UCSD-AML1 (cell line): Measurements from ENCODE around the gene SPPL3.
"Not testable (repeated sequence)": the region's sequence is repeated elsewhere in the genome, so short reads cannot be mapped to it uniquely, and the experiment has no call there.

ENCODE experiments used
- DNase-seq: peaks from one replicate; lab custom pipeline; 2025; ENCODE audit not compliant: unreplicated experiment; lab: John Stamatoyannopoulos, UW

SPPL3 gene

DNA sequence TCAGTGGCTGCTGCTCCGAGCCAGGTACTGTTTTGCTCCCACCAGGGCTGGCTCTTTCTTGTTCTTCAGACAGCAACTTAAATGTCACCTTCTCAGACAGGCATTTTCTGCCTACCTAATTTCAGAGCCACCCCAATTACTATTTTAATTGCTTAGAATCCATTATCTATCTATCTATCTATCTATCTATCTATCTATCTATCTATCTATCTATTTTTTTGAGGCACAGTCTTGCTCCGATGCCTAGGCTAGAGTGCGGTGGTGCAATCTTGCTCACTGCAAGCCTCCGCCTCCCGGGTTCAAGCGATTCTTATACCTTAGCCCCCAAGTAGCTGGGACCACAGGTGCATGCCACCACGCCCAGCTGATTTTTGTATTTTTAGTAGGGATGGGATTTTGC is 58.5 kb downstream of the SPPL3 start:
- no peak for DNase-seq

DNA sequence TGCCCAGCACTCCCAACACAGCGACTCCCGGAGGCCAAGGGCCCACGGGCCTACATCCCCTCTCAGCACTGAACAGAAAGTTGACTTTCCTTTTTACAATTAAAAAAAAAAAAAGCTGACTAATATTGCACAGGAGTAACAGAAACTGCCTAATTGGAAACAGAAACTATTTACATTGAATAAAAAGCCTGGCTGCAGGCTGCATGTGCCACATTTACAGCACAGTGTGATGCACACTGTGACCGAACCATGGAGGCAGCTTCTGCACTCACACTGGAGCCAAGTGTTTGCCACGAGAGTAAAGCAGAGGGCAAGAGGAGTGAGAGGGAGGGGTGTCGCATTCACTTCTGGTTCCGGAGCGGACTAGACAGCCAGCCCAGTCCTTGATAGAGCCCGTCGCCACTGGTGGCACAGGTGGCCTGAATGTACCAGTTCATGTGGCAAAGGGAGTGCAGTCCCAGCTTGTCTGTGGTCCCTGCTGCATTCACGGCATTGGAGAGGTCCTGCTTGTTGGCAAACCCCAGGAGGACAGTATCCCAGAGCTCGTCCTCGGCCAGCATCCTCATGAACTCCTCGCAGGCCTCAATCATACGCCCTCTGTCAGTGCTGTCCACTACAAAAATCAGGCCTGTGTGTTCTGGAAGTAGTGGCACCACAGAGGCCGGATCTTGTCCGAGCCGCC is 59.2 kb downstream of the SPPL3 start:
- DNase-seq = no peak

DNA sequence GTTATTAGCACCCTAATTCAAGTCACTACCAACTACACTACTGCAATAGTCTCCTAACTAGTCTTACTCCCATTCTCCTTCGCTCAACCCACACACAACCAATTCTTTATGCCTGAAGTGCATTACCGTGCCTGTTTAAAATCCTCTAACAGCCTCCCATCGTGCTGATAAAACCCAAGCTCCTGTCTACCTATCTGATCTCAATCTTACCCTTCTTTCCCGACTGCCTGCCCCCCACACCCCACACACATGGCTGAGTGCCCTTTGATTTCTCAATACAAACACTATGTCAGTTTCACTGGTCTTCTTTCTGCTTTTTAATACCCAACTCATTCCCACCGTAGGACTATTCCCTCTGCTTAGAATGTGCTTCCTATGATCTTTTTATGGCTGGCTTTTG is 59.9 kb downstream of the SPPL3 start:
- no peak for DNase-seq

DNA sequence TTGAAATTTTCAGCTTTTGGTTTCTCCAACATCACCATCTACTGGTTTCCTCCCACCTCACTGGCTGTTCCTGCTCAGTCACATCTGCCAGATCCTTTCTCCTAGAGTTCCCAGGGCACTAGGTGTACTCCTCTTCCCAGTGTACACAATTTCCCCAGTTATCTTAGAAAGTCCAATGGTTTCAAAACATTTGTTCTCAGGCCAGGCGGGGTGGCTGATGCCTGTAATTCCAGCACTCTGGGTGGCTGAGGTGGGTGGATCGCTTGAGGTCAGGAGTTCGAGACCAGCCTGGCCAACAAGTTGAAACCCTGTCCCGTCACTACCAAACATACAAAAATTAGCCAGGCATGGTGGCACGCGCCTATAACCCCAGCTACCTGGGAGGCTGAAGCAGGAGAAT is 60.7 kb downstream of the SPPL3 start:
- DNase-seq = no peak

DNA sequence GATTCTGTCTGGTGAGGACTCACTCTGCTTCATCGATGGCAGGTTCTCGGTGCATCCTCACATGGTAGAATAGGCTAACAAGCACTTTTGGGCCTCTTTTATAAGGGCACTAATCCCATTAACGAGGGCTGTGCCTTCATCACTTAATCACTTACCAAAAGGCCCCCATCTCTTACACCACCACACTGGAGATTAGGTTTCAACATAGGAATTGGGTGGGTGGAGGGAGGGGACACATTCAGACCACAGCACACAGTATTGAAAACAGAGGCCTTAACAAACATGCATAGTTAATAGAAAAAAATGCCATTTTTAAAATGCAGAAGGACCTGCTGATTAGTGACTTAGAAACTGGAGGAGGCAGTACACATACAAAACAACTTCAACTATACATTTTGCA is 61.6 kb downstream of the SPPL3 start:
- DNase-seq = no peak

DNA sequence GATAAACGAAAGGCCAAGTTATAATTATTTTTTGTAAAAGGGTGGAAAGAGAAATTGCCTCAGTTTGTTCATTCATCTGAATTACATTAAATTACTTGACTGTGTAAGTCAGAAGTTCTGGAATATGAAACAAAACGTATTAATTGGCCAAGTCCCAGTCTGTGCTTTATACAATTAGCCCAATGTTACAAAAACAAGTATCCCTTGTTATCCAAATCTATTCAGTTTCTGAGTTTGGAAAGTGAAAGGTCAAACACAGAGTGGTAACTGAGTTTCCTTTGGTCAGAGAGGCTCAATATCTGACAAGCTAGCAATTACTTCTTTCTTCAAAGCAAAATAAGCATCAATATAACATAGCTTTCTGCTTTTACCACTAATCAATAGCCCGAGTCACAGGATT is 62.6 kb downstream of the SPPL3 start:
- DNase-seq = no peak

DNA sequence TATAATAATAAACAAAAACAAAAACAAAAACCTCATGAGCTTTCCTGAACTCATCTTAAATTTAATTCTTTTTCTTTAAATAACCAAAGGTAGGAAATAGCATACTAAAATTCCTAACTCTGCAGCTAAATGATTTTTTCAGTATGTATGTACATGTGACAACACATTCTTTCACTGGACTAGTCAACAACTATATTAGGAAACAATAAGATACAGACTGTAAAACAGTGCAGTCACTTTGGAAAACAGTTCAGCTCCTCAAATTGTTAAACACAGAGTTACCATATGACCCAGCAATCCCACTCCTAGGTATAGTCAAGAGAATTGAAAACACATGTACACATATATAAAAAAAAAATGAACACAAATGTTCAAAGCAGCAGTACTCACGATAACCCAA is 64.7 kb downstream of the SPPL3 start:
- no peak for DNase-seq

DNA sequence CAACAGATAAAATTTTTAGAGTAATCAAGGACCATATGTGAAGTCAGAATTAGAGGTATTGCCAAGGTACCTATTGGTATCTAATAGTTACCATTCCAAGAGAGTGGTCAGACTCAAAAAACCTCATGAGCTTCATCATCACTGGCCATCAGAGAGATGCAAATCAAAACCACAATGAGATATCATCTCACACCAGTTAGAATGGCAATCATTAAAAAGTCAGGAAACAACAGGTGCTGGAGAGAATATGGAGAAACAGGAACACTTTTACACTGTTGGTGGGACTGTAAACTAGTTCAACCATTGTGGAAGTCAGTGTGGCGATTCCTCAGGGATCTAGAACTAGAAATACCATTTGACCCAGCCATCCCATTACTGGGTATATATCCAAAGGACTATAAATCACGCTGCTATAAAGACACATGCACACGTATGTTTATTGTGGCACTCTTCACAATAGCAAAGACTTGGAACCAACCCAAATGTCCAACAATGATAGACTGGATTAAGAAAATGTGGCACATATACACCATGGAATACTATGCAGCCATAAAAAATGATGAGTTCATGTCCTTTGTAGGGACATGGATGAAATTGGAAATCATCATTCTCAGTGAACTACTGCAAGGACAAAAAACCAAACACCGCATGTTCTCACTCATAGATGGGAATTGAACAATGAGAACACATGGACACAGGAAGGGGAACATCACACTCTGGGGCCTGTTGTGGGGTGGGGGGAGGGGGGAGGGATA is 65.4 kb downstream of the SPPL3 start:
- not testable (repeated sequence) for DNase-seq

DNA sequence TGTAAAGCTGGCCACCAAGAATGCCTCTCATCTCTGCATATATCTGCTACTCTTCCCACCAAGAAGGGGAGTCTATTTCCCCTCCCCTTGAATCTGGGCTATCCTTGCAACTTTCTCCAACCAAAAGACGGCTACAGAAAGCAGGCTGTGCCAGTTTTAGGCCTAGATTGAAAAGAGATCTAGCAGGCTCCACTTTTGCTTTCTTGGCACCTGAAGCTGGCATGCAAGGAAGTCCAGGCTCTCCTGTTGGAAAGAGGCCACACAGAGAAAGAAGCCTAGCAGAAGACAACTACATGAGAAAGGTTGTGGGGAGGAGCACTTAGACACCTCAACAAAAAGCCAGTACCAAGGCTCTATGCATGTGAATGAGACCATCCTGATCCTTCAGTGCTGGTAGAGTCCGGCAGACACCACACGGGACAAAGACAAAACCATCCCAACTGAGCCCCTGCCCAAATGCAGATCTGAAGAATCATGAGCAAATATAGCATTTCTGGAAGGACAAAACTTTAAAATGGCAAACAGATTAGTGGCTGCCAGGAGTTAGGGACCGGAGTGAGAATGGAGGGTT is 68.0 kb downstream of the SPPL3 start:
- no peak for DNase-seq

DNA sequence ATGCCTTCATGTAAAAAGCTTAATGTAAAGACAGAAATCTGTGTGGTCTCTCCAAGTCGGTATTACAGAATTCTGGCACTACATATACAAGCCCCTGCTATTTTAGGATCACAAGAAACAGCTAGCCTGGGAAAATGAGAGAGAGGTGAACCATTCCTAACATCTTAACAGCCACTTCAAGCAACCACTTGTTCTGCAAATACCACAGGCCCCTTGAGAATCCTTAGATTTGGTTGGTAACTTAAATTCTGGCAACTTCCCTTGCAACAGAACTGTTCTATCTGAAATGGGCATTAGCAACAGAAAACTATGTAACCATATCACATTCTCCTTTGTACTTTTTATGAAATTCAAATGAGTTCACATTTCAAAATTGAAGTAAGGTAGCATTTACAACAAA is 68.5 kb downstream of the SPPL3 start:
- DNase-seq = no peak

DNA sequence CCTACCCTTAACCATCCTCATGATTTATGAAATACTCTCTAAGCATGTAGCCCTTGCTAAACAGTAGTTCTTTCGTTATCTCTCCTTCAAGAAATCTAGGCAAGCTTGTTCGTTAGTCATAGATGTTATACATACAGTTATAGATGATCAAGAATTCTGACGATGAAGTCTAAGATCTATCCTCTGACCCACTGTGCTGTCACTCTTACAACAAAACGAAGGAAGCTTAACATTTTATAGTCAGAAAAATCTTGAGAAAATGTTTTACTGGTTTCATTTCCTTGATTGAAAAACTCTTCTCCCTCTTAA is 68.9 kb downstream of the SPPL3 start:
- DNase-seq = no peak

DNA sequence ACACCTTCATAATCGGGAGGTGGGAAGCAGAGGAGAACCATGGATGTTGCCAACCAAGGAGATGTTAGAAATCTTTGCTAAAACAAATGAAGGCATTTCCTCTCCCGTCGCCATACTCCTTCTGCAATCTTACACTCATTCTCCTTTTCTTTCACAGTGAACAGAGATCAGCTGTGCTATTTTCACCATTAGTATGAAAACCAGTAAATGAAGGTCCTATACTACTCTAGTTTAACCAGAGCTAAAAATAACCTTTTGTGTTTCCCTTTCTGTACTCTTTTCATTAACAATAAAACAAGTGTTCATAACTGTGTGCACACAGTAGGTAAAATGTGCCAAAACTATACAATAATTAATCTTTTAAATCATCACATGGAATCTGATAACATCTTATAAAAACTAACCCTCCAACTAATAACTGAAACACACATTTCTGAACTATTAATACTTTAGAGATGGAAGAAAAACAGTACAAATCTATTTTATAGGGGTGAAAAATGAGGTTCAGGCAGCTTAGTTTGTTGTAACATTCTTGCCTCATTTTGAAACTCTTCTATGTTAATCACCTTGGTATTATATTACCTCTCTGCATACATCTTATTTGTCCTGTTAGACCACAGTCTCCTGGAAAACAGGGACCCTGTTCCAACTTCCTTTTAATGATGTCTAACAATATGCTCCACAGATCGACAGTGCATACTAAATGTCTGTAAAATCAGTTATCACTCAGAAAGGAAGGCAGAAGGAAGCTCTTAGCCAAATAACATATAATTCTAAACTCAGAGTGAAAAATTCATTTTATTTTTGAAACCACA is 69.5 kb downstream of the SPPL3 start:
- no peak for DNase-seq

DNA sequence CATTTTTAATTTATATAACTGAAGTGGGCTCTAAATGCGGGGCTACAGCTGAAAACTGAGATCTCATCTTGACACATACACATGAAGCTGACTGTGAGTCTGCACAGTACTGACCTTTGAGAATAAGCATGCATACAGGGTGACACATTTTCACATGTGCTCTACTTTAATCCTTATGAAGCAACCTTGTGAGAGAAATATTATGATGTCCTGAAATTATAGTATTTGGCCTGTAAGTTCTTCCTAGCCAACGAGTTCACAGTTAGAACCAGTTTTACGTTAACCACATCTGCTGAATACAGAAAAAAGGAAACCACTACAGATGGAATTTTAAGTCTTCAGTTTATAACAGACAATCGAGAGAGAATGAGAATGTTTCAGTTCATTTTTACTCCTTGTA is 70.3 kb downstream of the SPPL3 start:
- no peak for DNase-seq

DNA sequence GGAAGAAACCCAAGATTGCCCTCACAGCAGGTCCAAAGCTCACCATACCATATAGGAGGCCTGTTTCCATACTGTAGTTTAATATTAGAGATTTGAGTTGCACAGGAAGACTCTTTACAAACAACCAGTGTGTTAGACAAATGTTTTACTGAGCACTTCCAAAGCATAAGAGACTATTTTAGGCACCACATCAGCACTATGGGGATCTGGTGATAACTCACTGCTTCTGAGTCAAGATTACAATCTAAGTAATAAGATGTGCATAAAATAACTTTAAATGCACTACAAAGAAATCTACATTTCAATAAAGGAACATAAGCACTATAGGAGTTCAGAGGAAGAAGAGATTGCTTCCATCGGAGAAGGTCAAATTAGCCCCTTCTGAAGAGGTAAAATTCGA is 71.4 kb downstream of the SPPL3 start:
- no peak for DNase-seq

DNA sequence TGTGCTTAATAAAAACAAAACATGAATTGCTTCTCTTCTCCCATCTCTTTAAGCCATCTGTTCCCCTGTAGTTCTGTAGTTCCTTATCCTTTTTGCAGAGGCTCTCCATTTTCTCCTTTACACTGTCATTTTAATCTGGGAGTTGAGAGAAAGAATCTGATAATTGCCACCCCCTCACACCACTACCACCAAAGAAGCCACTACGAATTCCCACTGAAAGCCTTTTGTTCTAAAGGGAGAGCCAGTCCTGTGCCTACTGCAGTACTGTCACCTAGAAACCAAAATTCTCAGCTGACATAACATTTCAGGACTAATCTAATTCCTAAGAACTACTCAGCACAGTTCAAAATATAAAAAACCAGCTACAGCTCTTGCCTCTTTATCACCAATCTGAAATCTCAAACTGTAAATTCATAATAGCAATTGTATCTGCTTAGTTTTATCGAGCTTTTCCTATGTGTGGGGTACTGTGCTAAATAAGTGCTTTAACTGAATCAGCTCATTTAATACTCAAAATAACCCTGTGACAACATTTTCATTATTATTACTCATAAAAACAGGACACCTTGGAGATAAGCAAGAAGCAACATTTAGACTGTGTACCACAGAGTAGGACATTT is 72.4 kb downstream of the SPPL3 start:
- DNase-seq = no peak

DNA sequence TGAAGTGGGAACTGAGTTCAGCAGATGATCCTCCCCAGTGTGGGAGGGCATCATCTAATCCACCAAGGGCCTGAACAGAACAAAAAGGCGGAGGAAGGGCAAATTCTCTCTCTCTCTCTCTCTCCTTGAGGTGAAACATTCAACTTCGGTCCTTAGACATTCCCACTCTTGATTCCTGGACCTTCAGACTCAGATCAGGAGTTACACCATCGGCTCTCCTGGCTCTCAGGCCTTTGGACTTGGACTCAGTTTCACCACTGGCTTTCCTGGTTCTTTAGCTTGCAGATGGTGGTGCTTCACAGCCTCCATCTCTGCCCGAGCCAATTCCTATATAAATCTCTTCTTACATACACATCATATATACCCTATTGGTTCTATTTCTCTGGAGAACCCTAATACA is 73.2 kb downstream of the SPPL3 start:
- no peak for DNase-seq

DNA sequence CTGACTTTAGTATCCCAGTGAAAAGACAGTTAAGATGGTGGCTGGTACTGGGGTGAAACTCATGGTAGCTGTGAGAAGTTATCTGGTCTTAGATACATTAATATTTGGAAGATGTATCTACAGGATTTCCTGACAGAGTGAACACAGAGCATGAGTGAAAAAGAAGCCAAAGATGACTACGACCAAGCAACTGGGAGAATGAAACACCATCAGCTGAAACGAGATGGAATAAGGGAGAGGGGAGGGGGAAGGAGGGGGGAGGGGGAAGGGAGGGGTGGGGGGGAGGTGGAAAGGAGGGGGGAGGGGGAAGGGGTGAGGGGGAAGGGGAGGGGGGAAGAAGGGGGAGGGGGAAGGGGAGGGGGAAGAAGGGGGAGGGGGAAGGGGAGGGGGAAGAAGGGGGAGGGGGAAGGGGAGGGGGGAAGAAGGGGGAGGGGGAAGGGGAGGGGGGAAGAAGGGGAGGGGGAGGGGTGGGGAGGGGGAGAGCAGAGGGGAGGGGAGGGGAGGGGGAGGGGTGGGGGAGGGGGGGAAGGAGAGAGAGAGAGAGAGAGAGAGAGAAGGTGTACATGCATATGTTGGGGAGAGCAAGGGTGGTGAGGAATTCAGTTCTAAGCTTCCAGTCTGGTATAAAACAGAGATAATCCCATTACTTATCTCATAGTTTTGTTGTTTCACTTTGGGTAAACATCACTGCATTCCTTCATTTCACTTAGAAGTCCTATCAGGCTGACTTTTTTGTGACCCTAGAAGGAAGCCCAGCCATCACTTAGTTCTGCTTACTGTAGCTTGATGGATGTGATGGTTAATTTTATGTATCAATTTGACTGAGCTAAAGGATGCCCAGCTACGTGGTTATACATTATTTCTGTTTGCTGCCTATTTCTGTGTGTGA is 73.9 kb downstream of the SPPL3 start:
- no peak for DNase-seq

DNA sequence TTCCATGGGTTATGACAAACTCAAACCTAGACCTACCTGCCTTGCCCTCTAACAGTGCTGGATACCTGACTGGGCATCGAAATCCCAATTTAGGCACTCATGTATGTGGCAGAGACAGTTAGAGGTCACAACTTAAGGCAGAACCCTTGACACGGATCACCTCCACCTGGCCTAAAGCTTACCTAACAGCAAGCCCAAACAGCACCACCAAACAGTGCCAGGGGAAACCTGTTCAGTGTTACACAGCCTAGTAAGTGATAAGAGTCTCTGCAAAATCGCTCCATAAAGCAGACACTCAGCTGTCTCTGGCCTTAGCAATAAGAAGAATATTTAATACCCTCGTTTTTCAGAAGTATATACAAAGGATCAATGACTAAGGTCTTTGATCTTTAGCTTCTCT is 77.8 kb downstream of the SPPL3 start:
- DNase-seq = no peak

DNA sequence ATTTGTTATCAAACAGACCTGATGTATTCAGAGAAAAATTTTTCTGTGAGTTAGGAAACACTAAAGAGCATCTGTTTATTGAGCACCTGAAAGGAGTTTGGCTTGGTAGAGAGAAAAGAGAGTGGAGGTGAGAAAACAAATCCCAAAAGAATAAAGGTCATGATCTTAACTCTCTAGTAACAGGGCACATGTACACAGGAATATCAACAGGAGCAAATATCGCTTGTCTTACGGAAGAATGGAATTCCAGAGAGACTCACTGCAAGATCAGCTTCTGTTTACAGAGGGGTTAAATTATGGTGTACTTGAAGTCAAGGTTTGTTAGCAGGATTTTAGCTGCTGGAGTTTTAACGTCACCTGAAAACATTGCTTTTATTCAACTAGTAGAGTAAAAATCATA is 78.8 kb downstream of the SPPL3 start:
- DNase-seq = no peak

DNA sequence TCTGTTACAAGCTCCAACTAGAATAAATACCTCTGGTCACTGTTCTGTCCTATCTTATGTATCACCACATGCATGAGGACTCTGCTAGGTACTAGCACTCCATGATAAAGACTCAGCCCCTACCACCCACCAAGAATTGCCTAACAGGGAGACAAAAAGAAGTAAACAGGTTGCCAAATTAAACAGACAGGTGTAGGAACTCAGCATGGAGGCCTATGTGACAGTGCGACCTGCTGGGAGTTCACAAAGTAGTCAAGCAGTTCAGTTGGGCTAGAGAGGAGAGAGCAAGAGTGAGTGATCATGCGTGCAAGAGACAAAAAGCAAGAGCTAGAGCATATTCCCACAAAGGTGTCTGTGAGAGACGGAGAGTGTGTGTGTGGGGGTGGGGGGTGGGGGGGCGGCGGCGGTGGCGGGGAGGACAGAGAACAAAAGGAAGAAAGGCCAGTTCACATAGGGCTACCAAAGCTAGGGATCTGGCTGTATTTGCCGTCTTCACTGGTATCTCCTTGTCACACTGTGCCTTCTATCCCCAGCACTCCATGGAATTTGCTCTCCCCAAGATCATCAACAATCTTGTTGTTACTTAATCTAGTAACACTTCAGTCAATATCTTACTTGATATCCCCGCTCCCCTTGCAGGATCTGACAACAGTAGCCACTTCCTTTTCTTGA is 81.2 kb downstream of the SPPL3 start:
- DNase-seq = no peak
